Jurkat, Clone E6-1 (cell line): ENCODE results near the gene ANKRD33B.
"Not testable (repeated sequence)": the region's sequence is repeated elsewhere in the genome, so short reads cannot be mapped to it uniquely, and the experiment has no call there.

Experiments used
- DNase-seq: peaks from one replicate; pipeline ENCODE4 v3.0.0-alpha.2; 2011; ENCODE audit warnings: low read depth, low spot score
- H3K4me3 ChIP-seq: 2 replicates; pipeline ENCODE4 v1.5.1; 2011; ENCODE audit warnings: mild to moderate bottlenecking, low read length, control low read depth, moderate library complexity

ANKRD33B gene

GRCh38 chr5:10627160-10627701 is 63.4 kb downstream of the ANKRD33B start:
- DNase-seq = no peak
- H3K4me3 ChIP-seq = peak overlapping the region; percentile 52

GRCh38 chr5:10628601-10629000 is 64.7 kb downstream of the ANKRD33B start:
- no peak for DNase-seq
- H3K4me3 ChIP-seq = no peak overlapping the region

GRCh38 chr5:10629682-10630081 is 65.8 kb downstream of the ANKRD33B start:
- H3K4me3 ChIP-seq = no peak overlapping the region
- DNase-seq = no peak

- no peak for DNase-seq
- H3K4me3 ChIP-seq = no peak overlapping the region
These were observed 66.3 kb downstream of the ANKRD33B start for GRCh38 chr5:10630126-10630525.

- H3K4me3 ChIP-seq, DNase-seq: not testable (repeated sequence)
These were observed 66.9 kb downstream of the ANKRD33B start for GRCh38 chr5:10630744-10631143.

GRCh38 chr5:10631316-10631996 is 67.6 kb downstream of the ANKRD33B start:
- no peak for DNase-seq
- no peak overlapping the region for H3K4me3 ChIP-seq

GRCh38 chr5:10632110-10632761 is 68.4 kb downstream of the ANKRD33B start:
- H3K4me3 ChIP-seq = no peak overlapping the region
- DNase-seq = no peak

- DNase-seq = peak; percentile 28
- no peak overlapping the region for H3K4me3 ChIP-seq
These were observed 69.6 kb downstream of the ANKRD33B start for GRCh38 chr5:10633271-10634049.

GRCh38 chr5:10634050-10634449 is 70.2 kb downstream of the ANKRD33B start:
- DNase-seq = no peak
- no peak overlapping the region for H3K4me3 ChIP-seq

- no peak overlapping the region for H3K4me3 ChIP-seq
- DNase-seq = no peak
These were observed 70.7 kb downstream of the ANKRD33B start for GRCh38 chr5:10634562-10634961.

- DNase-seq = no peak
- H3K4me3 ChIP-seq = no peak overlapping the region
These were observed 71.5 kb downstream of the ANKRD33B start for GRCh38 chr5:10635257-10635866.

GRCh38 chr5:10635867-10636350 is 72.0 kb downstream of the ANKRD33B start:
- no peak for DNase-seq

GRCh38 chr5:10636363-10637142 is 72.7 kb downstream of the ANKRD33B start:
- H3K4me3 ChIP-seq = no peak overlapping the region
- no peak for DNase-seq

More at GRCh38 chr5:10635867-10636350, 72.0 kb downstream of the ANKRD33B start:
- no peak overlapping the region for H3K4me3 ChIP-seq

- no peak for DNase-seq
- H3K4me3 ChIP-seq = no peak overlapping the region
These were observed 74.1 kb downstream of the ANKRD33B start for GRCh38 chr5:10637944-10638343.

GRCh38 chr5:10638723-10639122 is 74.9 kb downstream of the ANKRD33B start:
- DNase-seq, H3K4me3 ChIP-seq: not testable (repeated sequence)

GRCh38 chr5:10639846-10640368 is 76.0 kb downstream of the ANKRD33B start:
- no peak overlapping the region for H3K4me3 ChIP-seq
- no peak for DNase-seq

GRCh38 chr5:10642367-10642766 is 78.5 kb downstream of the ANKRD33B start:
- no peak overlapping the region for H3K4me3 ChIP-seq

GRCh38 chr5:10644192-10644591 is 80.3 kb downstream of the ANKRD33B start:
- no peak overlapping the region for H3K4me3 ChIP-seq
- no peak for DNase-seq

More at GRCh38 chr5:10642367-10642766, 78.5 kb downstream of the ANKRD33B start:
- no peak for DNase-seq
